NAMALWA (cell line): ENCODE data around the gene PLD5.
A peak's percentile ranks its signal among the peaks of the same experiment; 100 is the strongest.
"Not testable (repeated sequence)": the region's sequence is repeated elsewhere in the genome, so short reads cannot be mapped to it uniquely, and the experiment has no call there.

ENCODE experiments used
- DNase-seq: peaks from one replicate; pipeline ENCODE4 v3.0.0-alpha.2; 2015; ENCODE audit warnings: low spot score

PLD5 gene

DNA sequence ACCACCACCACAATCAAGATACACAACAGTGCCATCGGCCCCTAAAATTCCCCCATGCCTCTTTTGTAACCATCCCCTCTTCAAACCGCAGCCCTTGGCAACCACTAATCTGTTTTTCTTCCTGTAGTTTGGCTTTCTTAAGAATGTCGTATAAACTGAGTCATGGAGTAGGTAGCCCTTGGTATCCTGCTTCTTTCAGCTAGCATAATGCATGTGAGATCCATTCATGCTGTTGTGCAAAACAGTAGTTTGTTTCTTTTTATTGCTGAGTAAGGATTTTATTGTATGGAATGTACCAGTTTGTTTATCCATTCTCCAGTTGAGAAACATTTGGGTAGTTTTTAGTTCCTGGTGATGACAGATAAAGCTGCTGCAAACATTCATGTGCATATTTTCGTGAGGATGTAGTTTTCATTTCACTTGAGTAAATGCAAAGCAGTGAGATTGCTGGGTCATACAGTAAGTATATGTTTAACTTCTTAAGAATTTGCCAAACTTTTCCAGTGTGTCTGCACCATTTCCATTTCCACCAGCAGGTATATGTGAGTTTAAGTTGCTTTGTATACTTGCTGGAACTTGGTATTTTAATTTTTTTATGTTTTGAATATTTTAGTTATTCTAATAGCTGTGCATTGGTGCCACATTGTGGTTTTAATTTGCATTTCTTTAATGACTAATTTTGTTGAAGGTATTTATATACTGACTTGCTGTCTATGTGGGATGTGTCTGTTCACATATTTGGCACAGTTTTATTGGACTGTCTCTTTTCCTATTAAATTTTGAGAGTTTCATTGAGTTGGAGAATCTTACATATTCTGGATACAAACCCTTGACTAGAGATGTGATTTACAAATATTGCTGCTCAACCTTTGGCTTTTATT, 377.2 kb downstream of the PLD5 start:
- DNase-seq = no peak

DNA sequence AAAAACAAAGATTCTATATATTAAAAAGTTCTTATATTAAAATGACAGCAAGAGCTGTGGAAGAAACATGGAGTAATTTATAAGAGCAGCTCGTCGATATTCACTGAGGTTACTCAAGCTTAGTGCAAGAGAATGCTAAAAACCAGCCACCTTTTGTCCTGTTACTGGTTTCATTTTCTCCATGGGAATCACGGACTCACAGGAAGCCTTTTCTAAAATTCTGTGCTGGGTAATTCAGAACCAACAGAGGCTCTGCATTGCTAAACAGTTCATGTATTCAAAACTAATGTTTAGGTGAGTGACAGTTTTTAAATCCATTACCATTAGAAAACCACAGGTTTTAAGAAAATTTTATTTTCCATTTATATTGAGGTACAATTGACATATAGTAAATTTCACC, 377.8 kb downstream of the PLD5 start:
- no peak for DNase-seq

DNA sequence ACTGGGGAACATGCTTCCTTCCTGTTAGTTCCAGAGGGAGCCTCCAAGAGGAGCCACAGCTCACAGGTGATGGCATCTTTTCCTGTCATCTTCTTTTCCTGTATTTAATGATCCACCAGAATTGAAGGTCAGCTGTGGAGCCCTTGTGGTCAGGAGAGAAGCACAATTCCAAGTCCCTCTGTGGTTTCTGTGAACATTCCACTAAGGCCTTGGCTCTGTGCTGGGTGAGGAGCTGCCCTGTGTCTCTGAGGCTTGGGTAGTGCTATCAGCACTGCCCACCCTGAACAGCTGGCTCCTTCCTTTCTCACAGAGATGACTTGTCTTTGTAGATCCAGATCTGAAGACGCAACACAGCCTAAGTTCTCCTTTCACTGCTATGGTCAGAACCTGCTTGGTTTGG, 383.7 kb downstream of the PLD5 start:
- DNase-seq = no peak

DNA sequence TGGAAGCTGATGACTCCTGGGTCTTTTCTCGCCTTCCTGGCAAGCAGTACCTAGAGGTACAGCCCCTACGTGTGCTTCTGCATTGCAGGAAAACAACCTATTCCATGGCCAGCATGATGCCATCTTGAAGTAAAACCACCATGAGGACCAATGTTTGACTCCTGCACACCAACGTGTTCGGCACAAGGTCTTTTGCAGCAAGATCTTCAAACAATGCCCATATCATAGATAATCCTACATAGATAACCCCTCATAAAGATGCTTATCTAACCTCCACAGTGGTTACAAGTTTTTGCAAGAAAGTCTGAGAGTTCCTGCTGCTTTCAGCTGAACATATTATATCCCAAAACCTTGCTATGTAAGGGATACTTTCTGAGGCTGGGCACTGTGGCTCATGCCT, 384.5 kb downstream of the PLD5 start:
- DNase-seq = no peak

DNA sequence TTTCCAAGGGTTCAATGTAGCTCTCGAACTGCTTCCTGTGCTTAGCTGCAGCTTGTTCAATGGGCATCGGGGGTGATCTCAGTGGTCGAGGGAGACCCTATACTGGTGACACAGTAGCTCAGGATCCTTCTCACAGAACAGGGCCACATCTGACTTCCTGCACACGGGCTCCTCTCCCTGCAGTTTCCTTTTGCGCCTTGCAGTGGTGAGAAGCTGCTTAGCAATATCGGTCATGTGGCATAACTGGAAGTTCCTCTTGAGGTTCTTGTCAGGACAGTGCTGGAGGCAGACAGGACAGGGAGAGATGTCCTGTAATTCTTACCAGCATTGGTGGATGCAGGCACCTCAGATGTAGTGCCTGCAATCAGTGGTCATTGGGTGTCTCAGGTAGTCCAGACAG, 385.1 kb downstream of the PLD5 start:
- DNase-seq = no peak

DNA sequence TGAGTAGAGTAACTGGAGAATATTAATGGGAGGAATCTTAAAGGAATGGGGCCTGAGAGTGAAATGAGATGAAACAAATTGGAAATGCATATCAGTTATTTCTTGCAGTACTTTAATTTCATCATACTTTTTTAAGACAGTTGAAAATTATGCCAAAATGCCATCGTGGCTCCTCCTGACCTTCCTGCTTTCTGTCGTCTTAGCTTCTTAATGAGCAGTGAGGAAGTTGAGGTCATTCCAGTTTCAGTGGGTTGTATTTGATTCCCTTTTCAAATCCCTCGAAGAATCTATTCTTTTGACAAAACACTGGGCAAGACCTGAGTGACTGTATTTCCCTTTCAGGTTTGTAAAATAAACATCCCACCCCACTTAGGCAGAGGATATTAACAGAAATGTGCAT, 390.7 kb downstream of the PLD5 start:
- DNase-seq = no peak

DNA sequence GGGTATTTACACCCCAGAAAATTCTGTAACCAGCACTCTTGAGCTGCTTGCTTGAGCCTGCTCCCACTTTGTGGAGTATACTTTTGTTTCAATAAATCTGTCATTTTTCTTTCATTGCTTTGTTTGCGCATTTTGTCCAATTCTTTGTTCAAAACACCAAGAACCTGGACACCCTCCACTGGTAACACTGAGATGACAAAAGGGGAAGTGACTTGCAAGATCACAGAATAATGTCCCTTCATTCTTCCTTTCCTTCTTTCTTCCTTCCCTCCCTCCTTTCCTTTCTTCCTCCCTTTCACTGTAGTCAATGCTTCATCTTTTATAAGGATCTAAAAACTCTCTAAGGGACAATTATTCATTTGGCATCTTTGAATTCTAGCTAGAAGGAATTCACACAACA, 391.1 kb downstream of the PLD5 start:
- DNase-seq = no peak

DNA sequence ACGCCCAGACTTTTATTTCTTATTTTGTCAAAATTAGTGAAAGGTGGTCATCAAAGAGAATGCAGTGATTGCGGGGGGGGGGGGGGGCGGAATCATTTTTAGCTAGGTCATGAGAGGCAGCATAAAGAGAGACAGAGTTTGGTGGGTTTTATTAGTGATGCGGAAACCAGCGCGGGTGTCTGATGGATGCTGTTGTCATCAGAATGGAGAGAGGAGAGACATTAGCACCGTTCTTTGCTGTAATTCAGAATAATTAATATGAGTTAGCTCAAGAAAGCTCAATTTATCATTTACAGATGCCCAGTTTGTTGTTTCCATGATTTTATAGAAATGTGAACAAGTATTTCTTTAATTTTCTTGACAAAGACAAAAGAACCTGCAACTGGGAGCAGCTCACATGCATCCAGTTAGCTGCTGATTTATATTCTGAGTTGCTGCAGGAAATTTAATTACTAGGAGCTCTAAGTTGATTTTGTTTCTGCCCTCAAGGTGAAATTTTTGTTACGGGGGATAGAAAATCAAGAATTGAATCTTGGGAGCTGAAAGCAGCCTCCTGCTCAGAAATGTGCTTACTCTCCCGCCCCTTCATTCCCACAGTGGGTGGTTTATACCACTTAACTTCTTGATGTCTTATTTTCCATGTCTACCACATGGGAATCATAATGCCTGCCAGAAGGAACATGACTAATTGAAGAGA, 392.2 kb downstream of the PLD5 start:
- no peak for DNase-seq

DNA sequence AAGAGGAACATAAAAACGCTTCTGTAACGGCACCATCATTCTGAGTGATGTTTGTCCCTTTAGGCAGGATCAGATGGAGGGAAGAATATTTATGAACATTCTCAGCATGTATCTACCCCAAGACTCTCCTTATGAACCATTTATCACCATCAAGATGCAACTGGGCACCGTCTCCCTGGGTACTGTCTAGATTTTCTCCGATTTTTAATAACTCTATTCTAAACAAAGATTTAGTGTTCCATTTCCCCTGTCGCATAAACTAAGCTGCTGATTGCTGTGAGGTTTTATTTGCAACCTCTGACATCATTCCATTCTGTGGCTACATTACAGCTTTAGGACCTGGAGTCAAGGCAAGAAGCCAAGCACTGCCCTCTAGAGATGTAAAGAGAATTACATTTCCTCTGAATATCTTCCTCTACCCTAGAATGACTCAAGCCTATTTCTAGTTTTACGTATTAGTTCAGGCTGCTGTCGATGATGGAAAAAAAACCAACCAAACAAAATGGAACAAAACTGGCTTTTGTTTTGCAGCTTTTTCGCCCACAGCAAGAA, 395.5 kb downstream of the PLD5 start:
- peak; percentile 41 for DNase-seq

DNA sequence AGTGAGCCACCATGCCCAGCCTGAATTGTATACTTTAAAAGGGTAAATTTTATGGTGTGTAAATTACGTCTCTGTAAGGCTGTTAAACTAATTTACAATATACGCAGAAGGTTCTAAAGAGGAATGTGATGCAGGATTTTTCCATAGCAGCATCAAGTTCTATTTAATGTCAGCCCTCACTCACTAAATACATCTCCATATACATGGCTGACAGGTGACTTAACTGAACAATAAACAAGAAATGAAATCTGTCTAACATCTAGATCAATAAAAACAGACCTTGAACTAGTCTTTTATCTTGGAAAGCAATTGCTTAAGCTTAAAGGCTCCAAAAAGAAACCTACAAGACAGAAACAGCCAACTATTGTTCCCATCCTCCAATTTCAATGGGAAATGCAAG, 404.1 kb downstream of the PLD5 start:
- DNase-seq = no peak

DNA sequence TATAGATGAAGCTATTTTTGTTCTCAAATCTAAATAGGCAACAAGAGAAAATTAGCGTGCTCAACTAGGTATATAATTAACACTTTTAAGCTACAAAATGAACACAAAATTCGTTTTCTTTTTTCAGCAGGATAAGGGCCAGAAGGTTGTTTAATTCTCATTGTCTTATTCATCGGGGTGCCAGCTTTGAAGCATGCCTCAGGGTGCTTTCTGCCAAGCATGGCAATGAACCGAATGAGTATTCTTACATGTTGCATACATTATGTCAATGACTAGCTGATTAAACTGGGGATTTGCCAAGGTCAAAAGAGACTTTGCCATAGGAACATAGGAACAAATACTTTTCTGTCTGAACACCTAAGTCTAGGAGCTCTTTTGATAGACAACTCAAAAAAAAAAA, 423.6 kb downstream of the PLD5 start:
- DNase-seq = no peak

DNA sequence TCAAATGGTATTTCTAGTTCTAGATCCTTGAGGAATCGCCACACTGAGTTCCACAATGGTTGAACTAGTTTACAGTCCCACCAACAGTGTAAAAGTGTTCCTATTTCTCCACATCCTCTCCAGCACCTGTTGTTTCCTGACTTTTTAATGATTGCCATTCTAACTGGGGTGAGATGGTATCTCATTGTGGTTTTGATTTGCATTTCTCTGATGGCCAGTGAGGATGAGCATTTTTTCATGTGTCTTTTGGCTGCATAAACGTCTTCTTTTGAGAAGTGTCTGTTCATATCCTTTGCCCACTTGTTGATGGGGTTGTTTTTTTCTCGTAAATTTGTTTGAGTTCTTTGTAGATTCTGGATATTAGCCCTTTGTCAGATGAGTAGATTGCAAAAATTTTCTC, 427.2 kb downstream of the PLD5 start:
- DNase-seq = not testable (repeated sequence)

DNA sequence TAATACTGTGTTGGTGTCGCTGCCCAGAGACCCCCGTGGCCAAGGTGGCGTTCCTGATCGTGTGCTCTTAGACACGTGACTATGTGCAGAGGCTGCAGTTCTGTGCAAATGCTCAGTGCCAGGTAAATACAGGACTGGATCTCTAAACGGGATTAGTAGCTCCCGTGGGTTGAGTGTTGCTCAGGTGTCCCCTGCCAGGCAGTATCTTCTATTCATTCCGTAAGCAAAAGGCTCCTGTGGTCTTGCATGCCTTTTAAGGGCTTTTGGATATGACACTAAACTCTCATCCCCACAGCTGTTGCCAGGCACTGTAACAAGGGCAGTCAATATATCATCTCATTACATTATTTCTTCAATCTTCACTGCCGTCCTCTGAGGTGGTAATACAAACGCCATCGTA, 431.4 kb downstream of the PLD5 start:
- no peak for DNase-seq

DNA sequence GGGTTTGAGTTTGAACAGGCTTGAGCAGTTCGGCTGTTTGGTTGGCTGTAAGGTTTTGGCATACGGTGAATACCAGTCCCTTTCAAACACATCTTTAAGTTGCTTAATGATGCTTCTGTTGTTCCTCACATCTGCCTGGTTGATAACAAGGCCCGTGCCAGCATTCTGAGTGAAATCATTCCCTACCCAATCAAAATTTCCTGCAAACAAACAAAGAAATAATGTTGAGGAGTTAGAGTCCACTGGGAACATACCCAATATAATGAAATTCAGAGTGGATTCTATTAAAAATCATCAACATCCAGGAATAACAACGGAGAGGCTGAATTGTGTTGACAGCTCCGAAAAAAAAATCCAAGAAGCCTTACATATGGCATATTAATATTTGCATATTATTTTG, 434.6 kb downstream of the PLD5 start:
- DNase-seq = no peak

DNA sequence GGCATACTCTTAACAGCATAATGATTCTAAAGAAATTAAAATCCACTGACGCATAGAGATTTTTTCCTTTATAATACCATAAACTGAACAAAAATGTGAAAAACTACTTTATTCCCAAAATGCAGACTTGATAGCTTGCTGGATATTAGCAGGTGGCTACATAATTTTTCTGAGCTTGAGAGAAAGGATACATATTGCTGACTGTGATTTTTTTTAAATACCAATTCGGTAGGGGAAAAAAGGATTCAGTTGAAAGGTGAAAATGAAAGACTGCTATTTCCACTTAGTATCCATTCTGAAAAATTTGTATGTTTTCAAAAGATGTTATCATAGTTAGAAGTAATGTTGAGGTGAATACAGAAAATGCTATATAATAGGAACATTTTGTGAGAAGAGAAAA, 435.6 kb downstream of the PLD5 start:
- DNase-seq = no peak

DNA sequence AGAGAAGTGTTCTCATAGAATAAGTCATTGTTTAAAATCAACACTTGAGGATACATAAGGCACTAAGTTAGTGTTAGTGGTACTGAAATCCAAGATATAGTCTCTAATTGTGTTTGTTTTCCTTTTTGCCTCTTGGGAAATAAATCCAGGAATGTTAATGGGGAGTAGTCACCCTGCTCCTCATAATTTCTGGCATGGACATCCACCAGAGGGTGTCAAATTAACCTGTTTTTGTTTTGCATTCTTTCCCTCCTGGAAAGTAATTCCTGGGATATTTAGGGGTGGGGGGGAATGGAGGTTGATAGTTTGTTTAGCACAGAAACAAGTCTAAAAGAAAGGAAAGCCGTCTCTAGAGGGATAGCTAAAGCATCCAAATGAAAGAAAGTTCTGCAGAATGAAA, 437.8 kb downstream of the PLD5 start:
- DNase-seq = no peak

DNA sequence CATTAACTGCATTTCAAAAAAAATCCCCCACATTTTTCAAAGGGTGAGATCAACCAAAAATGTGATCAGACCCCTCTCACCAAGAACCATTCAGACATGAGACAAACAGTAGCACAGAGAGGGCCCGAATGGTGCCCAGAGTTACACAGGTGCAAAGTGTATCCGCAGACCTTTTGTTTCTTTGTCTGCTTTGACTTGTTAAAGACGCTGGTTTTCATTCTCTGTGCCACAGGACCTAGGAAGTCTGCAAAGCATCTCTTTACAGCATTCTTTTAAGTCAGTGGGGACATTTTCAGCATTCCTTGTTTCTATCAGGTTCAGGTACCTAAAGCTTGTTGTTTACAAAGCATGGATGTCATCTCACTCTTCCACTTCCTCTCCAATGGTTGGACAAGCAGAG, 438.4 kb downstream of the PLD5 start:
- DNase-seq = no peak

DNA sequence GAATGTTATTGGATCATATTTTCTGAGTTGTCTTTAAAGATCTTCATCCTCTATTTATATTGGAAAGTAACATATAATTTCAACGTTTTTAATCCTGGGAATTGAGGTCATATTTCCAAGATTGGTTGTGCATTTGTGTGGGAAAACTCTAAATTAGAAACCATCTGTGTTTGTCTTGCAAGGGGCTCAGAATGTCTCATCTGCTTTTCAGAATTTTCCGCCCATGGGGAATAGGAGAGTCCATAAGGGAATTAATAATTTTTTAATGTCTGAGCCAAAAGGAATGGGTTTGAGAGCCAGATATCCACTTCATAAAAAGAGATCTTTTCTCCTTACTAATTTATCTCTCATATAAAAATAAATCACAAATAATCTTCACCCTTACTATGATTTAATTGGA, 440.8 kb downstream of the PLD5 start:
- no peak for DNase-seq

DNA sequence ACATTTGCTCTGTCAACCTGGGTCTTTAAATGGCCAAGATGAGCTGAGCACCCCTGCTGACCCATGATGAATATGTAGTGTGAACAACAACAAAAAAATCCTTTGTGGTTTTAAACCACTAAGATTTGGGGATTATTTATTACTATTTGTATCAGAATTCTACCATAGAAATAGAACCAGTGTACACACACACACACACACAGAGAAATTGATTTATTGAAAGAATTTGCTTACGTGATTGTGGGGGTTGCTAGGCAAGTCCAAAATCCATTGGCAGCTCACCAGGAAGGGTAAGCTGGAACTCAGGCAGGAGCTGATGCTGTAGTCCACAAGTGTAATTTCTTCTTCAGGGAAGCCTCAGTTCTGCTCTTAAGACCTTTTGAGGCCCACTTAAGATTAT, 443.1 kb downstream of the PLD5 start:
- DNase-seq = no peak

DNA sequence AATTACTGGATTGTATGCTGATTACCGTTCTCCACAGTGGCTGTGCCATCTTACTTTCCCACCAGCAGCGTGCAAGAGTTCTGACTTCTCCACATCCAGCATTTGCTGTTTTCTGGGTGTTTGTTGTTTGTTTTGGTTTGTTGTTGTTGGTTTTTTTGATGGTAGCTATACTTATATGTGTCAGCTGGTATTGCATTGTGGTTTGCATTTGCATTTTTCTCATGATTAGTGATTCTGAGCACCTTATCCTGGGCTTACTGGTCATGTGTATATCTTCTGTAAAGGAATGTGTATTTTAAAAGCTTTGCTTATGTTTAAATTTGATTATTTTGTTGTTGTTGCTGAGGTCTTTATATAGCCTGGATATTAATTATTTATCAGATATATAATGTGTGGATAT, 458.7 kb downstream of the PLD5 start:
- DNase-seq = no peak

DNA sequence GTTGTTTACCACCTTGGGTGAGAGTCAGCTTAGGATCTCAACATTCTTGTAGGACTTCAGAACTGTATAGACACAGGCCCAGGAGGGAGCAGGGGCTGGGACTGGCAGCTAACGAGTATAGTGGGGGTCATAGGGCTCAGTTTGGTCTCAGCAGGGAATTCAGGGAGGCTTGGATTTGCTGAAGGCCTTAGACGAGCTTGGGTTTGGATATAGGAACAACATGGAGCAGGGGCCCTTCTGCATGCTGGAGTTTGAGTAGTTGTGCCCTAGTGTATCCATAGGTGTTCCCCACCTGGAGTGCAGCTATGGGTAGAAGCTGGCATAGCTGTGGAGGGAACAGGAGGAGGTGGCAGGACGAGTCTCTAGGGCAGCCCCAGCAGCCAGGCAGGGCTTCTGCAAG, 462.2 kb downstream of the PLD5 start:
- no peak for DNase-seq

DNA sequence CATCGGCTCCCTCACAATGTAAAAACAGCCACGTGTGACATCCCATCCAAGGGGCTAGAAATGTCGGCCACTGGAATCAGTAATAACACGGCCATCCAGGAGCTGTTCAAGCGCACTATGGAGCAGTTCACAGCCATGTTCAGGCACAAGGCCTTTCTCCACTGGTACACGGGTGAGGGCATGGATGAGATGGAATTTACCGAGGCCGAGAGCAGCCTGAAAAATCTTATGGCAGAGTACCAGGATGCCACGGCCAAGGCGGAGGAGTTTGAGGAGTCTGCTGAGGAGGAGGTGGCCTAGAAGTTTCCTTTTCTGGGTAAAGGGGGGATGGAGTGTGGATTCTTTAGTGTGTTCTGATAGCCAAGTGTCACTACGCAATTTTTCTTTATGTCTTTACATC, 464.5 kb downstream of the PLD5 start:
- no peak for DNase-seq

DNA sequence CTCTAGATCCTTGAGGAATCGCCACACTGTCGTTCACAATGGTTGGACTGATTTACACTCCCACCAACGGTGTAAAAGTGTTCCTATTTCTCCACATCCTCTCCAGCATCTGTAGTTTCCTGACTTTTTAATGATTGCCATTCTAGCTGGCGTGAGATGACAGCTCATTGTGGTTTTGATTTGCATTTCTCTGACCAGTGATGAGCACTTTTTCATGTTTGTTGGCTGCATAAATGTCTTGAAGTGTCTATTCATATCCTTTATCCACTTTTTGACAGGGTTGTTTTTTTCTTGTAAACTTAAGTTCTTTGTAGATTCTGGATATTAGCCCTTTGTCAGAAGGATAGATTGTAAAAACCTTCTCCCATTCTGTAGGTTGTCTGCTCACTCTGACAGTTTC, 465.9 kb downstream of the PLD5 start:
- DNase-seq = not testable (repeated sequence)
